DMS79 treated with DMSO at 0.1 percent for 48 hours (cell line): Measurements from ENCODE around the gene HPCAL1.
"Not testable (repeated sequence)": the region's sequence is repeated elsewhere in the genome, so short reads cannot be mapped to it uniquely, and the experiment has no call there.

Experiments used
- DNase-seq: peaks from one replicate; lab custom pipeline; 2025; lab: John Stamatoyannopoulos, UW

HPCAL1 gene

DNA sequence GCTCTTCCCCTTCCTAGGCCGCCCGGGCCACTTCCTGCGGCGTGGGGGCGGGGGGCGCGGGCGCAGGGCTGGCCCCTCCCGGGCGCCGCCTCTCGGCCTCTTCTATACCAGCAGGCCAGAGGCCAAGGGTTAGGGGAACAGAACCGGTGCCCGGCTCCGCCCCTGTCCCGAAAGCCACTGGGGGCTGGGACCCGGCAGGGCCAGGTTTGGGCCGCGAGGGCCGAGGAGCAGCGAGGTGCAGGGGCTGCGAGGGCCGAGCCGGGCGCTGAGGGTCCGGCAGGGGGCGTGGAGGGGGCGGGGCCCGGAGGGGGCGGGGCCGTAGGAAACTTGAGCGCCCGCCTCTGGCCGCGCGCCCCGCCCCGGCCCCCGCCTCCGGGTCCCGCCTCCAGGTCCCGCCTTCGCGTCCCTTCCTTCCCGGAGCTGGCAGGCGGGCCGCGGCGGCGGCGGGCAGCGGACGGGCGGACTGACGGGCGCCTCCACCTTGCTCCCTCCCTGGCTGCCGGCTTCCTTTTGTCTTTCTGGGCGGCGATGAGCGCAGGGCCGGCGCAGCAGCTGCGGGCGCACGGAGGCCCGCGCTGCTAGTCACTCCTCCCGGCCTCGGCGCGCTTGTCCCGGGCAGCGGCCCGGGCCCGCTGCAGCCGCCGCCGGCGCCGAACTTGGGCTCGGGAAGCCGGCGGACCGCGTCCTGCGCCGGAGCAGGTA lies at the start of gene HPCAL1:
TSS of gene HPCAL1 (plus strand) at position 426 of the 702 bp plus-strand sequence. CDS start 116,854 bp downstream, outside the sequence.
- DNase-seq = peak; percentile 56

GRCh38 chr2:10253596-10254372 lies 48.9 kb upstream of the HPCAL1 start:
- DNase-seq = no peak

DNA sequence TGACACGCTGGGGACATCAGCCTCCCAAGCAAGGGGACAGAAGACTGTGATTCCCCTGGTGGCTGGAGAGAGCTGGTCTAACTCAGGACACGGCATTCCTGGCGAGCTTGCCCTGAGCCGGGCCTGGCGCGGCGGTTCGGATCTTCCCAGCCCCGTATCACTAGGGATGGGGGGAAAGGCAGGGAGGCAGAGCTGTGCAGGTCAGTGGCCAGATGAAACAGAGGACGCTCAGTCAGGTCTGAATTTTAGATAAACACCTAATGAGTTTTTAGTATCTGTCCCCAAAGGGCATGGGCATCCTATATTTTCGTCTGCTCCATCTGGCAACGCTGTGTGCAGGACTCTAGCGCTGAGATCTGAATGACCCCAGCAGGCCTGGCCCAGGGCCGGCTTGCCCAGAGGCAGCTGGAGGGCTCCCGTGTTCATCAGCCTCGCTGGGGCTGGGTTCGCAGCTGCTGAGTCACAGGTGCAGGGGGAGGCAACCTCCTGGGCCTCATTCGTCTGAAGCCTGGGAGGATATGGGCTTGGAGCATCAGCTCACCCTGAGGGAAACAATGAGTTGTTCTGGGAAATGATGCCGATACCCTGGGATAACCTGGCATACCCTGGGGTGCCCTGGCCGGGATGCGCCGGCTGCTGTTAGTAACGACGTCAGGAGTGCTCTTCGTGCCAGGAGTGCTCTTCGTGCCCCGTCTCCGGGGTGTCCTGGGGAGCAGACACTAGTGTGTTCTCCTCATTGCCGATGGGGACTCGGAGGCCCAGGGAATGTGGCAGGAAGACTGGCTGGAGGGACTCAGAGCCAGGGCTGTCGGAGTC lies 48.1 kb upstream of the HPCAL1 start:
- no peak for DNase-seq

GRCh38 chr2:10255189-10256030 lies 47.3 kb upstream of the HPCAL1 start:
- no peak for DNase-seq

GRCh38 chr2:10256031-10256514 lies 46.6 kb upstream of the HPCAL1 start:
- DNase-seq = no peak

DNA sequence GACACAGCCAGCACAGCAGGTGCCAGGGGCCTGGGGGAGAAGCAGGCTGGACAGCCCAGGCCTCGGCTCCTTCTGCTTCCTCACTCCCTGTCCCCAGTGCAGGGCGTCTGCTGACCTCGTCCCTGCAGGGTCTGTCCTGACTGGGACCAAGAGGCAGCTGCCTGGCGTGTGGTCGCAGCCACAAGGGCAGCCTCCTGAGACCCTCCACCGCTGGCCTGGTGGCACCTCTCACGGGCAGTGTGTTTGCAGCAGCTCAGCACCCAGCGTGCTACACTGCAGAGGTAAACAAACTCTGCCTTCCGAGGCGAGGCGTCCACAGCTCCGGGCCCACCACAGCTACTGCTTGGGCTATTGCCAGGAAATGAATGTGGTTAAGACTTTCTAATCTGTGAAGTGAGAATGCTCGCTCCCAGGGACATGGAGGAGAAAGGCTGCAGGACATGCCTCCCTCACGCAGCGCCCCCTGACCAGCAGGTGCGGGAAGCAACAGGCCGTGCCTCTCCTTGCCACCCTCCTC lies 46.1 kb upstream of the HPCAL1 start:
- DNase-seq = peak; percentile 25

DNA sequence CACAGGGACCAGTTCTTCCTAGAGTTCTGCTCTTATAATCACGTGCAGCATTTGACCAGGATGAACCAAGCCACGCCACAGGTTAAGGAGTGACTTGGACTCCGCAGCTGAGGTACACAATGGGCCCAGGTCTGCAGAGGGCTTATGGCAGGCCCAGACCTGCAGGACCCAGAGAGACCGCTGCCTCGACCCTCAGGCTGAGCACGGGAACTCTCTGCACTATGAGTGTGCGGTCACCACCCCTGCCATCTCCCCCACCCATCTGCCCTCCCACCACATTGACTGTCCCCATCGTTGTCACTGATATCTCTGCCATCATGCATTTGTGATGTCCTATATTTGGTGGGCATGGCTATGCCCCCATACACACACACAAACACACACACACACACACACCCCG lies 45.7 kb upstream of the HPCAL1 start:
- no peak for DNase-seq

DNA sequence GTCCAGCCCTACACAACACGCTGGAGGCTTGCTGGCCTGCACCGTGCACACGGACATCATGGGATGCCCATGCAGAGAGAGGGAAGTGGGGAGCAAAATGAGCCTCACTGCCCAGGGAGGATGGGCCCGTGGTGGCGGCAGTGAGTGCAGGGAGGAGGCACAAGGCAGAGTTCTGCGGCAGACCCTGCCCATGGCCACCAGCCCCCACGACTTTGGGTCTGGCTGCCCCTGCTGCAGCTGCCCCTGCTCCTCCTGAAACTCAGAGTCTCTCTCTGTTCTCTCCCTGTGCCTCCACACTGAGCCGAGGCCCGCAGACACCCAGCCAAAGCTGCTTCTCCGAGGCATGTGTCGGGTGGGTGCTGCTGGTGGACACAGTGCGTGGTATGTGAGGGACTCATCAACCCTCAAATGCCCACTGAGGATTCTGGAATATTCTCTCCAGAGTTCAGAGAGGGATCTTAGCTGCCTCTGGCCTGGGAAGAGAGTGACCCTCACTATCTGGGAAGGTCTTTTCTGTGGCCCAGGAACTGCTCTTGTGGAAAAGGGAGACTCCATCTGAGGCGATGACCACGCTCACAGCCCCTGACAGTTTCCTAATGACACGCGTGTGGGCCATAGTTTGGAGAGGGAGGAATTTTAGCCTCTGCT lies 45.1 kb upstream of the HPCAL1 start:
- no peak for DNase-seq

GRCh38 chr2:10258326-10258725 lies 44.4 kb upstream of the HPCAL1 start:
- DNase-seq = no peak

DNA sequence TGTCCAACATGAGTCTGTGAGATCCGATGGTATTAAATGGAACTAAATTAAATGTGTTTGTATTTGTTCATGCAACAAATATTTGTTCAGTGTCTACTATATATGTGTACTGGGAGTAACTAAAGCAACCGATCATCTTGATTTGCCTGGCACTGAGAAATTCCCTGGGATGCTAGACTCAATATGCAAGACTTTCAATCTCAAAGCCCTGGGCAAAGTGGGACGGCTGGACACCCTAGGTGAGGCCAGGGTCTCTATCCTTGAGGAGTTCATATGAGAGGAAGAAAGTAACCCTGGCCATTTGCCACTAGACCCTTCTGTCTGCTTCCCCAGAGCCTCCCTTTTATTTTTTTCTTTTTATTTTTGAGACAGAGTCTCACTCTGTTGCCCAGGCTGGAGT lies 44.0 kb upstream of the HPCAL1 start:
- DNase-seq = no peak

- DNase-seq = no peak
Measured at GRCh38 chr2:10260130-10260529, 42.6 kb upstream of the HPCAL1 start.

DNA sequence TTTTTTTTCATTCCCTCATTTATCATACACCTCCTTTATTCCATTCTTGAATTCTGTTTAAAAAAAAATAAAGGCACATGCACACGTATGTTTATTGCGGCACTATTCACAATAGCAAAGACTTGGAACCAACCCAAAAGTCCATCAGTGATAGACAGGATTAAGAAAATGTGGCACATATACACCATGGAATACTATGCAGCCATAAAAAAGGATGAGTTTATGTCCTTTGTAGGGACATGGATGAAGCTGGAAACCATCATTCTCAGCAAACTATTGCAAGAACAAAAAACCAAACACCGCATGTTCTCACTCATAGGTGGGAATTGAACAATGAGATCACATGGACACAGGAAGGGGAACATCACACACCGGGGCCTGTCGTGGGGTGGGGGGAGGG lies 39.2 kb upstream of the HPCAL1 start:
- DNase-seq = not testable (repeated sequence)

GRCh38 chr2:10264506-10265328 lies 38.0 kb upstream of the HPCAL1 start:
- no peak for DNase-seq

- DNase-seq = no peak
Measured at GRCh38 chr2:10265329-10266132, 37.2 kb upstream of the HPCAL1 start.

- no peak for DNase-seq
Measured at GRCh38 chr2:10266133-10266620, 36.5 kb upstream of the HPCAL1 start.

GRCh38 chr2:10267036-10267435 lies 35.7 kb upstream of the HPCAL1 start:
- DNase-seq = no peak

DNA sequence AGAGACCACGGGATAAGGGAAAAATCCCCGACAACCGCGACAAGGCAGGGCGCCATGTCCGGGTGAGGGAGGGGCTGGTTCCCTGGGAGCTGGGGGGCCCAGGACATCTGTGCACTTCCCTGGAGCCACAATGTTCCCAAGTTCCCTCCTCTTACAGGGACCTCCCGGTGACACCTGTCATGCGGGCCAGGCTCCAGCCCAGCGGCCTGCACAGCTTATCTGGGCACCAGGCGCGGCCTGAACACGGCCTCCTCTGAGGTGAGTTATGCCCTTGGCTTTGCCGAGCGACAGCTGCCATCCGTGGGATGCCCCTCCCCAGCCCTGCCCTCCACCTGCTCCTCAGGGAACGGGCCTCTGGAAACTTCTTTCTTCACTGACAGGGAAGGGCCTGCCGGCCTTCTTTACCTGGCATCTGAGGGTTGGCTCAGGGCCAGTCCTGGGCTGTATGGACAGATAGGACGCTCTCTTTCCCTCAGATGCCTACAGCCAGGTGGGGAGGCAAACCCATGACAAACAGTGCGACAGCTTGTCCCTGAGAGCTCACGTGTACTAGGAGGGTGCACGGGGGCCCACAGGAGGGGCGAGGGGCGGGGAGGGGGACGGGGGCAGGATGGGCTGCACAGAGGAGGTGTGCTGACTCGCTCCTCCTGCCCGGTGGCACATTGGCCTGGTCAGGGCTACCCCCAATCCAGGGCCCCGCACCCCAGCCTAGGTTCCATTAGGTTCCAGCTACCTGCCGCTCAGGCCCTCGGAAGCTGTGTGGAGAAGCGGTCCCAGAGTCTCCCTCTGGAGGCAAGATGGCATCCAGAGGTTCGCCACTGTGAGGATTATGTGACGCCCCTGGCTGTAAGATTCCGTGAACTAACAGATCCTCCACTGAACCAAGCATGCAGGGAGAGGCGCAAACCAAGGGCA lies 34.9 kb upstream of the HPCAL1 start:
- peak; percentile 73 for DNase-seq

GRCh38 chr2:10269291-10269690 lies 33.4 kb upstream of the HPCAL1 start:
- no peak for DNase-seq
